GM19463 (cell line): ENCODE measurements around the gene NABP2.

Experiments used
- ATAC-seq: cut with Tn5 transposase; IDR thresholded peaks from one replicate; pipeline ENCODE4 v1.9.1; 2021; ENCODE audit warnings: mild to moderate bottlenecking, moderate library complexity; ENCODE audit not compliant: unreplicated experiment

The NABP2 gene

DNA sequence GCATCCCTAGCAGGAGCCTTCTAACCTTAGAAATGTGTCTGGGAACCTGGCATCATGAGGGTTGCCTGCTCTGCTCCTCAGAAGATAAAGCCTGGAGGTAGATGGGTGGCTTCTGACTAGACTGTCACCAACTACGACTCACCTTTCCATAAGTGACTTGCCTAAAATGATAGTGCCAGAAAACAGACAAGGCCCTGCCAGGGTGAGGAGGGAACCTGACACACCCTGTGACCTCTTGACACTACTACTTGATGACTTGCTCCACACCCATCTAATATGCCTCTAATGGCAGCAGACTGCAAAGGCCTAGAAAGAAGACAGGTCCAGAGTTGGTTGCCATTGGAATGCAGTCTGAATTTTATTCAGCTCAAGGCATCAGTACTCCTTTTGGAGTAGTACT is 11.8 kb upstream of the NABP2 start:
- no peak for ATAC-seq

DNA sequence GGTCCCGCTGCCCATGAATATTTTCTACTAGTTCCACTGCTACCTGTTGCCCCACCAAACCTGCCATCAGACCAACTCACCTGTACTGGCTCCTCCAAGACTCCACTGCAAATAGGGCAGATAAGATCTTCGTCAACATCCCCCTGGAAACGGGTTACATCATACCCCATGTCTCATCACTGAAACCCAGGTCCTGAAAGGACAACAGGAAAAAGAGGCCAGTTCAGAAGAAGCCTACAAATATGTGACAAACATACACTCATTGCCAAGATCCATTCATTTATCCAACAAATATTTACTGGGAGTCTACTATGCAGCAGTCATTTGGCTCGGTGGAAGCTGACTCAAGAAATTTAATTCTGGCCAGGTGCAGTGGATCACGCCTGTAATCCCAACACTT is 10.3 kb upstream of the NABP2 start:
- ATAC-seq = no peak

DNA sequence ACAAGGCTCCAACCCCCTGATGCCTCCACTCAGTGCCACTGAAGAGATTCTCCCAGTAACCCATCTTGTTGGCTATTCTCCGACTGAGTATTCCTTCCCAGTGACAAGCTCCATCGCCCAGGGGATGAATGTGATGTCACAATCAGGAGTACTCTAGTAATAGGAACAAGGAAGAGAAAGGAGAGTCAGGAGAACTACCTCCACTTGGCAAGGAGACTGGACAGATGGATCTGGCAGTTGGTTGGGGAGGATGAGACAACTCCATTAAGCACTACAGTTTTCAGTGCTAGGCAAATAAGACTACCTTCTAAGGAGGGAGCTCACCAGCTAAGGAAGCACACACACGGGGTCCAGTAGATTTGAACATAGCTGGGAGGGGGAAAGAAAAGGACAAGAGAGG is 7.7 kb upstream of the NABP2 start:
- ATAC-seq = no peak

DNA sequence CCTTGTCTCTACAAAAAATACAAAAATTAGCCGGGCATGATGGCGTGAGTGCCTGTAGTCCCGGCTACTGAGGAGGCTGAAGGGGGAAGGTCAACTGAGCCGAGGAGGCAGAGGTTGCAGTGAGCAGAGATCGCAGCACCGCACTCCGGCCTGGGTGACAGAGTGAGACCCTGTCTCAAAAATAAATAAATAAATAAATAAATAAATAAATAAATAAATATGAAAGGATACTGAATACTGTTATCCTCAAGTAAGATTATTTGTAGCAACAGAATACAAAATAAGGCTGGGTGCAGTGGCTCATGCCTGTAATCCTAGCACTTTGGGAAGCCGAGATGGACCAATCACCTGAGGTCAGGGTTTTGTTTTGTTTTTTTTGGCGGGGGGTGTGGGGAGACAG is 4.3 kb upstream of the NABP2 start:
- ATAC-seq = no peak

DNA sequence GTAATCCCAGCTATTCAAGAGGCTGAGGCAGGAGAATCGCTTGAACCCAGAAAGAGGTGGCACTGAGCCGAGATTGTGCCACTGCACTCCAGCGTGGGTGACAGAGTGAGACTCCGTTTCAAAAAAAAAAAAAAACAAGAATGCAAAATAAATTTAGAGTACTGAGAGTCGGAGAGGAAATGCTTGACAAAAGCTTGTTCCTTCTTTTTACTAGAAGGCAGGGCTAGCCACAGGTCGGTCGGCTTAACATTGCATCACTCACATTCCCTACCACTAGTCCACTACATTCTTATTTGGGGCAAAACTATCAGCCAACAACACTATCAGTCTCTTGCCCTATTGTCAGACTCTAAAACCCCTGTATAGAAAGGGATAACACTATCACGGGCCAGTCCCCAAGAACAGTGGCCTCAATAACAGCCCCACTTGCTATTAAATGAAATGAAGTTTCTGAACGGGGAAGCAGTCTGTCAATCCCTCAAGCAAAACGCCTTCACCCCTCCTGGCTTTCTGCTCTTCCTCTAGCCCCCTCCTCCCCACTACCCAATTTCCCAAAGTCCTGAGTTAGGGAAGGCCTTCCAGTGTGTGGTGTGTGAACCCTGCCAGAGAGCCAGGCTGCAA is 3.4 kb upstream of the NABP2 start:
- no peak for ATAC-seq

DNA sequence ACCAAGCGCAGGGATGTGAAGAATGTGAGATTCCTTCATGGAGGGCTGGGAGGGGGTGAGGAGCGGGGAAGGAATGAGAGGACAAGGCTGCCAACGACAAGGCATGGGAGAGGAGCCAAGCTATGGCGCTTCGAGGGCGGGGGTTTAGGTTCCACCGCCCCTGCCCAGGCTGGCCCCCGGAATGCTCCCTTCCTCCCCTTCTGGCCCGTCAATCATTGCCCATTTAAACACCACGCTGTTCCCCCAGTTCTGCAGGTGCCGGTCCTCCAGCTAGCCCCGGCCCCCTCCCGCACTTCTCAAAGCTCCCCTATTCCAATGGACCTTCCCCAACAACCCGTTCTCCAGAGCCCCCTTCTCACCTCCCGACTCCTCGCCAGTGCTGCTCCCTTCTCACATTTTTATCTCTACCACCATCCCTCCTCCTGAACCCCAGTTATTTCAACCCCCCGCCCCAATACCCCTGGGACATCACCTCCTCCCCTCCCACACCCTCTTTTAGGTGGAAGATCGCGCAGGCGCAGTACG is 2.8 kb upstream of the NABP2 start:
- peak; percentile 15 for ATAC-seq

DNA sequence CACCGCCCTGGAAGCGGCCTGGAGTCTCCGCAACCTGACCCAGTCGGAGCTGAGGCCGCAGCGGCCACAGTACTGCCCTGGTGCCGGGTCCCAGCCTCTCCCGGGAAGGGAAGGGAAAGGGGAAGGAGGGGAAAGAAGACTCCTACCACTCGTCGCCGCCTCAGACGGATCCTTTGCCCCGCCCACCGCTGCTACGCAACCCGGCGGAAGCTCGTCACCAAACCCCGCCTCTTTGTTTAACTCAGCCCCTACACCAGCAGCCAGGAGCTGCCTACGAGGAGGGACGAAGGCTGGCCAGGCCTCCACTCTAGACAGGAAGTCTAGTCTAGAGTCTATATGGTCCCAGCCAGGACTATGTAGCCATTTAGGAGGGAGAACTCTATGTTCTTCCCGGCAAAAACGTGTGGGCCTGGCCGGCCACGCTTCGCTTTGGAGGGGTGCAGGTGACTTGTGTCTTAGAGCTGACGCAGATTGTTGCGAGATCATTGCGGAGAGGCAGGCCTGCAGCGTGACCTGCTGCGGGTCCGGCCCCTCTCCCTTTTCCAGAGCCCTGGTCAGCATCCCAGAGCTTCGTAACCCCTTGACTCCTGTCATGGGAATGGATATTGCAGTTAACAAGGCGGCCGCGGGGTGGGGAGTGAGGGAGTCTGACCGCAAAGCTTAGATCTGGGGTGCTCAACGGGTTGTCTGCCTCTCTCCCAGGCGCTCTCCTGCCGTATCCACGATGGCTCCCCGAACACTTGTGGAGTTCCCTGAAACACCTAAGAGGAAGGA is 2.2 kb upstream of the NABP2 start, which contains the start of gene RNF41:
TSS of gene RNF41 (minus strand) at position 166 of the 774 bp plus-strand sequence. CDS start 7,875 bp downstream, outside the sequence.
- peak; percentile 82 for ATAC-seq

DNA sequence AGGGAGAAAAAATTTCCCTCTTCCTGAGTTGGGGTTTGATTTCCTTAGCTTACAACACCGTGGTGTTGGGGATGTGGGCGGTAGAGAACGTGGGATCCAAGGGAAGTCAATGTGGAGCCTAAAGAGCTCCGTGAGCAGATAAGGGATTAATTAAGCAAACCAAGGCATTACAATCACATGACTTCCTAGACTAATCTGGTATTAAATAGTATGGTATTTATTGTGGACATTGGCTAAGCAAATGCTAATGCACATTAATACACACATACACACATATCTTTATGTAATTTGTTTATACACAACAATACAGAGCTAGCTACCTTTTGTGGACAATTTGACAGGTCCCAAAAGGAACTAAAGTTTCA is 1.6 kb upstream of the NABP2 start:
- no peak for ATAC-seq

DNA sequence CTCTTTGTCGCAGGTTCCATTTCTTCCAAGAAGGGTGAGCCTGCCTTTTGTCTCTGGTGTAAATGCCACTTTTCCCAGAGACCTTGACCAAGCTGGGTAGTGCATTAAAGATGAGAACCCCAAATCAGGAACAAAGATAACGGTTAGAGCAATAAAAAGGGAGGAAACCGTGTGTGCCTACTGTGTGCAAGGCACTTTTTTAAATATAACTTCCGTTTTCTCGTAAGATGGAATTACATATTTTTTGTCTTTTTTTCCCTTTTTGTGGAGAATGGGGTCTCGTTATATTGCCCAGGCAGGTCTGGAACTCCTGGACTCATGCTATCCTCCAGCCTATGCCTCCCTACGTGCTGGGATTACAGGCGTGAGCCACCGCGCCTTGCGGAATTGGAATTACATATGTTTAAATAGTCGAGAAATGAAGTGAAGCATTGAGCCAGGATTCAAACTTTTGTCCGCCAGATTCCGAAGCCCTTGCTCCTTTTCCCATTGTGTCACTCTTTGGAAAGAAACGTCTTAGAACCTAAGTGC is 506 bp upstream of the NABP2 start:
- ATAC-seq = no peak

DNA sequence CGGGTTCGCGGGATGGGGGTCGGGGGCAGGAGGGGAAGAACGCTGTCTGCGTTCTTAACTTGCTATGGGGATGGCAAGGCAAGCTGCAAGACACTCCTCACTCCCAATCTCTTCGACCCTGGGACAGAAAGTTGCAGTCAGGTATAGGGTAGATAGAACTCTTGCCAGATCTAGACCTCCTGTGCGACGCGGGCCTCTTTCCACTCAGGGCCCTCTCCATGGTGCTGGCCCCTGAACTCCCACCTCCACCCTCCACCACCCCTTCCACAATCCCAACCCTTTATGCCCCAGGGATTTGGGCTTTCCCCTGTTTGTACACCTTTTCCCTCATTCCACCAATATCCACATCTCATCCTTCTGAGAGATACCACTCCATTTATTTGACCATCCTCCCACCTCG is 812 bp downstream of the NABP2 start:
- ATAC-seq = no peak

DNA sequence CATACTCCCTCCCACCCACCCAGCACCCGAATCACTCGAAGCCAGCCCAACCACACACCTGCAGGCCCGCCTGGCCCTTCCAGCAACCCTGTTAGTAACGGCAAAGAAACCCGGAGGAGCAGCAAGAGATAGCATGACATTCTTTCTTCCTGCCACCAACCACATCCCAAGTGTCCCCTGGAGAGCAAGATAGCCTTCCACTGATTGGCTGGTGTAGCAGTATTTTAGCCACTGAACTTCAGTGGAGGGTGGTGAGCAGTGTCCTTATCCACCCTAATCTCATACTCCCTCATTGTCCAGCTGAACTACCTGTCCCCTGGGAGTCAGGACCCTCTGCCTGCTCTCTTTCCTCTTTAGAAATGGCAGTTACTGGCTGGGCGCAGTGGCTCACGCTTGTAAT is 4.9 kb downstream of the NABP2 start:
- no peak for ATAC-seq

DNA sequence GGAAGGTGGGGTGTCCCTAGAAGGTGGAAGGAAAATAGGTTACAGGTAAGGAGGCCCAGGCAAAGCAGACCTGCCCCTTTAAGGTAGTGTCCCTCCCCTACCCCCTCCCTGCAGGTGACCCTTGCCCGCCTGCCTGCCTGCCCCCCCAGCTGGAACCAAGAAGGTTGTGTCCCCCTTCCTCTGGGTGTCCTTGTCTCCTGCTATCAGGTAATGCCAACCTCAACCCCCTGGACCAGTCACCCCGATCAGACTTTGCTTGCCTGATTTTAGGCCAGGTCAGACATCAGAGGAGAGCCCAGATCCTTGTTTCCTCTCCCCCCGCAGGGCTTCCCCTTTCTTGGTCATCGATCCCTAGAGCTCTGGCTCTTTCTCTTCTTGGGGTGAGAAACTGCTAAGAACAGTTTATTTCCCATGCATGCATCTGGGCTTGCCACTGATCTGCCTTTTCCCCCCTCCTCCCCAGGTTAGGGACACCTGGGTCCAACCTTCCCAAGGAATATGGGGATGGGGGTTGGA is 5.8 kb downstream of the NABP2 start, which contains the start of gene SLC39A5:
TSS of gene SLC39A5 (plus strand) at position 136 of the 516 bp plus-strand sequence. CDS start 1,224 bp downstream, outside the sequence.
- ATAC-seq = no peak

DNA sequence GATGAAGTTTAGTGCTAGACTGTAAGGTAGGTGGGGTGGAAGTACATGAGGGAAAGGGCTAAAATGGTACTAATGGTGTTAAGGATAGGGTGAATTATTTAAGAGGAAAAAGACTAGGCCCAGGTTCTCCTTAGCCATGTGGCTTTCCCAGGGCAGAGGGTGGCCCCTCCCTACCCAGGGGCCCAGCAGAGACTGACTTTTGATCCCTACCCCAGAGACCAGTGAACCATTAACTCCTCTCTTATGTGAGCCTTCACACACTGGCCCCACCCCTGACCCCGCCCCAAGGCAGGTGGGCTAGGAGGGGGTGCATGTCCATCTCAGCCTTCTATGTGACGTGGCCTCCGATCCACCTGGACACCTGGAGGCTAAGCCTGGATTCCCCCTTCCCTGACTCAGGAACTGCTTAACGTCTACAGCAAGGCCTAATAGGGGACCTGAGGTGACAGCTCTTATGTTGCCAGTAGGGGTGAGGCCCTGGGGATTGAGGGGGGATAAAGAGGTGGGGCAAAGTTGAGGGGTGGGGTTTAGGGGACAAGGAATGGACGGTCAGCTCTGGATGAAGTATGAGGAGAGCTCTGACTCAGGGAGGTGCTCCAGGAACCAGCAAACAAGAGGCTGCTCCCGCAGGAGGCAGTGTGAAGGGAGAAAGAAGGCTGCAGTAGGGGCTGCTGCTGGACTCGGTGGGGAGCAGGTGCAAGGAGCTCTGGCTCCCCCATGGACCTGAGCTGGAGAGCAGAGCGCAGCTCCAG is 6.5 kb downstream of the NABP2 start:
- ATAC-seq = no peak

DNA sequence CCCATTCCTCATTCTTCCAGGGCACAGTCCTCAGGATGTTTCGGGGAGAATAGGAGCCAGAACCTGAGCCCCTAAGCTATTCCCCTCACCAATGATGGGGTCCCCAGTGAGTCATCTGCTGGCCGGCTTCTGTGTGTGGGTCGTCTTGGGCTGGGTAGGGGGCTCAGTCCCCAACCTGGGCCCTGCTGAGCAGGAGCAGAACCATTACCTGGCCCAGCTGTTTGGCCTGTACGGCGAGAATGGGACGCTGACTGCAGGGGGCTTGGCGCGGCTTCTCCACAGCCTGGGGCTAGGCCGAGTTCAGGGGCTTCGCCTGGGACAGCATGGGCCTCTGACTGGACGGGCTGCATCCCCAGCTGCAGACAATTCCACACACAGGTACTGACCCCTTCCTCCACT is 7.0 kb downstream of the NABP2 start:
- no peak for ATAC-seq

DNA sequence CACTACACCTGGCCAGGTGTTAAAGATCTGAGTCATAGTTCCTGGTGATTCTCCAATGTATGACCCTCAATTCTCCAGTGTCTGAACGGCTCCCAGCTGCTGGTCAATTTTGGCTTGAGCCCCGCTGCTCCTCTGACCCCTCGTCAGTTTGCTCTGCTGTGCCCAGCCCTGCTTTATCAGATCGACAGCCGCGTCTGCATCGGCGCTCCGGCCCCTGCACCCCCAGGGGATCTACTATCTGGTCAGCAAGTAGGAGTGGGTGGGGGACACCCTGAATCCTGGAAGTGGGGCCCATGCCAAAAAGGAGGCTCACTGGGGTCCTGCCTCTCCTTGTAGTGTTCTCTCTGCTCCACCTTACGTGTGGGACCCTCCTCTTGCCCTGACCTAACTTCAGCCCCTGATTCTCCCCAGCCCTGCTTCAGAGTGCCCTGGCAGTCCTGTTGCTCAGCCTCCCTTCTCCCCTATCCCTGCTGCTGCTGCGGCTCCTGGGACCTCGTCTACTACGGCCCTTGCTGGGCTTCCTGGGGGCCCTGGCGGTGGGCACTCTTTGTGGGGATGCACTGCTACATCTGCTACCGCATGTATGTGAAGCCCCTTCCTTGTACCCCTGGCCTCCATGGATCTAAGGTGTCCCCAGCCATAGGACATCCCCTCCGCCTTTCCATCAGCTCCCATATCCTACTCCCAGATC is 10.7 kb downstream of the NABP2 start:
- ATAC-seq = no peak

DNA sequence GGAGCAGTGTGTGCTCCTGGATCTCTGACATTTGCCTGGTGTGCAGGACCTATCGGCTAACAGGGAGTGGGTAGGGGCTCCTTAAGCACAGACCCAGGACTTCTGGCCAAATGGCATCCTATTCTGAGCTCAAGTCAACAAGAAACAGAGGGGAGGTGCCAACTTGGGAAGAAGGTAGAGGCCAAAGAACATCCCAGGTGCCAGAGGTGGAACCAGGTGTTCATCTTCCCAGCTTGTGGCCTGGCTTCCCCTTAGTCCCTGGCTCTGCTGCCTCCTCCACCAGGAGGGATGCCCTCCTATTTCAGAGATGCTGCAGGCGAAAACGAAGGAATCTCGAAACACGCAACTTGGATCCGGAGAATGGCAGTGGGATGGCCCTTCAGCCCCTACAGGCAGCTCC is 11.9 kb downstream of the NABP2 start:
- ATAC-seq = no peak

DNA sequence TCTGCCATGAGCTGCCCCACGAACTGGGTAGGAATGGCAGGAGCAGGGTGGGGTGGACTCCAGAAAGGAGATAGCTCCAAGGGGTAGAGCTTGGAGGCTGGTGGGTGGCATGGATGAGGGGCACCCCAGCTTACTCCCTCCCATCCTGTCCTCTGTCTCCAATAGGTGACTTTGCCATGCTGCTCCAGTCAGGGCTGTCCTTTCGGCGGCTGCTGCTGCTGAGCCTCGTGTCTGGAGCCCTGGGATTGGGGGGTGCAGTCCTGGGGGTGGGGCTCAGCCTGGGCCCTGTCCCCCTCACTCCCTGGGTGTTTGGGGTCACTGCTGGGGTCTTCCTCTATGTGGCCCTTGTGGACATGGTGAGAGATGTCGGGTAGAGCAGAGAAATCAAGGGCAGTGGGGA is 12.8 kb downstream of the NABP2 start:
- no peak for ATAC-seq

DNA sequence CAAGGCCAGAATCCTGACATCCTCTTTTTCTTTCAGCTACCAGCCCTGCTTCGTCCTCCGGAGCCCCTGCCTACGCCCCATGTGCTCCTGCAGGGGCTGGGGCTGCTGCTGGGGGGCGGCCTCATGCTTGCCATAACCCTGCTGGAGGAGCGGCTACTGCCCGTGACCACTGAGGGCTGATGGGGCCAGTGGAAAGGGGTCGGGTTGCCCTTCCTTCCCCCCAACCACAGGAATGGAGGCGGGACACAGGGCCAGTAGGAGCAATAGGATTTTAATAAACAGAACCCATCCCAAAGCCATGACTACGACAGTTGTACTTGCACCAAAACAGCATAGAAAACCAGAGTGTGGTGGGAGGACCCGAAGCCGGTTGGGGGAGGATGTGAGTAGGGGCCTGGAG is 13.4 kb downstream of the NABP2 start:
- no peak for ATAC-seq

DNA sequence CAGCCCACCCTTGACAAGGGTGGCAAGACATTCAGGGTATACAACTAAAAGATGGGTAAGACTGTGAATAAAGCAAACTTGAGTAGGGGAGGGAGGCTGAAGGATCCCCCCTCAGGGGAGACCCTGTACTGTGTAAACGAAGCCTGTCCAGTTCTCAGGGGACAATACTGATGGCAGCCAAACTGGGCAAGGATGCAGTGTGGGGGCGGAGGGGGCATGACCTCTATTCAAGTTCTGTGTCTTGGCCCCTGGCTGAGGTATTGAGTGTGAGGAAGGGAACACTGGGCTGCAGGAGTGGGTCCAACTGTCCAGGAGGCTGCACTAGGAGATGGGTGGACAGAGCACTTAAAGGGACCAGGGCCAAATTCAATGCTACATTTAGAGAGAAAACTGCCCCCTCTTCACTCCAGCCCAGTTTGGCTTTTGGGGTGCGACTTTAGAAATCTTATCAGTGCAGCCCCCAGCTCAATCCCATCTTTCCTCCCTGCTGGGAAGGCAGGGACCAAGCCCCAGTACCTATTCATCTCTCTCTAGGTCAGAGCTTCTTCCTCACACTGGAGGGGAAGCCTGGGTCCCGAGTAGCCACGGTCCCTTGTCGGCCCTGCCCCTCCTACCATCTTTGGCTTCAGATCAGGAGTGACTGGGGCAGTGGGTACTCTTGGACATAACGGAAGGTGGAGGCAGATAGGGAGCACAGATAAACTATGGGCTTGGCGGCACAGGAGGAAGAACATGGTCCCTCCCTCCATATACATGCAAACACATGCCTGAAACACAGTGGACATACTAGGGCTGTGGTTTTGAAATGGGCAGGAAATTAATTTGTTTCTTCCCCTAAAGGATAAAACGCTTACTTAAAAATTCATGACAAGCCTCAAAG is 17.5 kb downstream of the NABP2 start:
- no peak for ATAC-seq

DNA sequence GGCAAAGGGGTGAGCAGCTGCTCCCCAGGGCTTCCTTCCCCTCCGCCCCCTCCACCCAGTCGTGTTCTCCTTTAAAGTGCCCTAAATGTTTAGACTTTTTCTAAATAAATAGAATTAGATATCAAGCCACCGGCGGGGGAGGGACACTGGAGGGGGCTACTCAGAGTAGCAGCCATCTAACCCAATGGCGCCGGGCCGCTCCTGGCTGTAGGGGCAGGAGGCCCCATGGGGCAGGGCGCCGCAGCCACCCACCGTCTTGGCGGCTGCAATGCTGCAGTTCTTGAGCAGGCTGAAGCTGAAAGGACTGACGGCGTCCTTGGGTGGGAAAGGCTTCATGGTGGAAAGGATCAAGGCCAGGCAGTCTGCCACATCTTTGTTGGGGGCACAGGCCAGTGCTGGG is 18.8 kb downstream of the NABP2 start:
- ATAC-seq = no peak
